Effector memory CD4-positive, alpha-beta T cell (primary cell): Measurements from ENCODE around the gene ACSL3.

Source experiments
- DNase-seq, 3 donors: peaks; one replicate each; pipeline ENCODE4 v3.0.0-alpha.2; 2020
- H3K27ac ChIP-seq: 2 replicates; pipeline ENCODE4 v1.7.0; 2013; ENCODE audit warnings: mild to moderate bottlenecking, low read length, moderate library complexity; ENCODE audit not compliant: insufficient read depth, poor library complexity, severe bottlenecking
- H3K27me3 ChIP-seq: replicated peaks from 2 replicates; pipeline ENCODE4 v1.7.0; 2013; ENCODE audit warnings: mild to moderate bottlenecking, low read length; ENCODE audit not compliant: insufficient read depth, control insufficient read depth, poor library complexity, severe bottlenecking
- H3K36me3 ChIP-seq: 2 replicates; pipeline ENCODE4 v1.7.0; 2013; ENCODE audit warnings: mild to moderate bottlenecking, low read length, moderate library complexity; ENCODE audit not compliant: control insufficient read depth, insufficient read depth
- H3K4me1 ChIP-seq: 2 replicates; pipeline ENCODE4 v1.7.0; 2013; ENCODE audit warnings: low read length, mild to moderate bottlenecking; ENCODE audit not compliant: control insufficient read depth, insufficient read depth, poor library complexity, severe bottlenecking
- H3K4me3 ChIP-seq: 2 replicates; pipeline ENCODE4 v1.7.0; 2013; ENCODE audit warnings: low read length, low read depth, mild to moderate bottlenecking; ENCODE audit not compliant: insufficient read depth, poor library complexity, severe bottlenecking
- H3K9me3 ChIP-seq: 2 replicates; pipeline ENCODE4 v1.7.0; 2013; ENCODE audit warnings: mild to moderate bottlenecking, low read length, moderate library complexity; ENCODE audit not compliant: control insufficient read depth

ACSL3 gene

DNA sequence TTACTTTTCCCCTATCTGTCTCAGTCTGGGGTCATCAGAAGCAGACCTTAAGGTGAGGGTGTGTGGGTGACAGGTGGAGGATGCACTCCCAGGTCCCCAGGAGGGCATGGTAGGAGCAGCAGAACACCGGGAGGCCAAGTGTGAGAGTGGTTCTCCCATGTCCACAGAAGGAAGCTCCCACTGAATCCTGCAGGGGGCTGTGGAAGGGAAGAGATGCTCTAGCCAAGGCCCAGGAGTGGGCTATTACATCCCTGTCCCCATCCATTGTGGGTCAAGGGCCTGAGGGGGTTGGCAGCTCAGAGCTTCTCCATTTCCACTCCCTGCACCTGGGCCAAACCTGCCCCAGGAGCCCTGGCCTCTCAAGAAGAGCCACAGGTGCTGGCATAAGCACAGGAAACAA, 104.7 kb downstream of the ACSL3 start:
- H3K4me3 ChIP-seq: no peak overlapping the region
- H3K27me3 ChIP-seq: no peaks in the 10 kb centered on the region
- H3K4me1 ChIP-seq: no peaks in the 10 kb centered on the region
- DNase-seq: no peak
- H3K27ac ChIP-seq: no peak overlapping the region
- no peaks in the 10 kb centered on the region for H3K9me3 ChIP-seq
- H3K36me3 ChIP-seq: no peaks in the 10 kb centered on the region

- Histone ChIP-seq H3K27ac (no peak overlapping the region), H3K27me3 (no peaks in the 10 kb centered on the region), H3K4me1 (no peaks in the 10 kb centered on the region), H3K36me3 (no peaks in the 10 kb centered on the region), H3K4me3 (no peak overlapping the region), H3K9me3 (no peaks in the 10 kb centered on the region)
- DNase-seq: no peak
Observed at GRCh38 chr2:222968550-222969155, 107.8 kb downstream of the ACSL3 start.

DNA sequence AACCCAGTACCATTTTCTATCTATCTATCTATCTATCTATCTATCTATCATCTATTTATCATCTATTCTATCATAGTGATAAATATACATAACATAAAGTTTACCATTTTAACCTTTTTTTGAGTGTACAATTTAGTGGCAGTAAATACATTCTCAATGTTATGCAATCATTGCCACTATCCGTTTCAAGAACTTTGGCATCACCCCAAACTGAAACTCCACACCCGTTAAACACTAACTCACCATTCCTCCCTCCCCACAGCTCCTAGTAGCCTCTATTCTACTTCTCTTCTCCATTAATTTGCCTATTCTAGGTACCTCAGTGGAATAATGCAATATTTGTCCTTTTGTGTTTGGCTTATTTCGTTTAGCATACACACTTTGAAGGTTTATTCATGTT, 108.7 kb downstream of the ACSL3 start:
- Histone ChIP-seq H3K36me3 (no peaks in the 10 kb centered on the region), H3K4me1 (no peaks in the 10 kb centered on the region), H3K27ac (no peak overlapping the region), H3K27me3 (no peaks in the 10 kb centered on the region), H3K4me3 (no peak overlapping the region), H3K9me3 (no peaks in the 10 kb centered on the region)
- no peak for DNase-seq

DNA sequence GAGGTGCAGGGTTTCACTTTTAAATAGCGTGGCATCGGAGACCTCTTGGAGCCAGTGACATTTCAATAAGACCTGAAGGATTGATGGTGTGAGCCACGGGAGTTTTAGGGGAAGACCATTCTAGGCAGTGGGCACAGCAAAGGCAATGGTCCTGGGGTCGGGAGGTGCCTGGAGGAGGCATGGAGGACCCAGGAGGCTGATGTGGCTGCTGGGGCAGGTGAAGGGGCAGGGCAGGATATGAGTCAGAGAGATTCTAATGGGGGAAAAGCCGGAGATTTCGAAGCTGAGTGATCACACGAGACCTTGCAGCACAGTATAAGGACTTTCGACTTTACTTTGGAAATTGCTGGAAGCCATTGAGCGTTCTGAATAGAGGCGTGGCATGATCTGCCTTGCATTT, 111.6 kb downstream of the ACSL3 start:
- no peaks in the 10 kb centered on the region for H3K4me1 ChIP-seq
- DNase-seq: no peak

GRCh38 chr2:222973237-222973636, 112.4 kb downstream of the ACSL3 start:
- no peak for DNase-seq
- H3K4me3 ChIP-seq: no peak overlapping the region

More for the DNA sequence above, 111.6 kb downstream of the ACSL3 start:
- Histone ChIP-seq H3K4me3 (no peak overlapping the region), H3K9me3 (no peaks in the 10 kb centered on the region), H3K27ac (no peak overlapping the region), H3K36me3 (no peaks in the 10 kb centered on the region), H3K27me3 (no peaks in the 10 kb centered on the region)

GRCh38 chr2:222973733-222974132, 112.9 kb downstream of the ACSL3 start:
- no peak overlapping the region for H3K4me3 ChIP-seq
- no peak overlapping the region for H3K27ac ChIP-seq
- DNase-seq: no peak
- H3K4me1 ChIP-seq: no peaks in the 10 kb centered on the region
- H3K27me3 ChIP-seq: no peaks in the 10 kb centered on the region
- H3K9me3 ChIP-seq: no peaks in the 10 kb centered on the region
- H3K36me3 ChIP-seq: no peaks in the 10 kb centered on the region

More at GRCh38 chr2:222973237-222973636, 112.4 kb downstream of the ACSL3 start:
- Histone ChIP-seq H3K27me3 (no peaks in the 10 kb centered on the region), H3K27ac (no peak overlapping the region), H3K36me3 (no peaks in the 10 kb centered on the region), H3K4me1 (no peaks in the 10 kb centered on the region), H3K9me3 (no peaks in the 10 kb centered on the region)

GRCh38 chr2:222976521-222977061, 115.8 kb downstream of the ACSL3 start:
- H3K27ac ChIP-seq: no peak overlapping the region
- no peaks in the 10 kb centered on the region for H3K36me3 ChIP-seq
- no peak overlapping the region for H3K4me3 ChIP-seq
- H3K27me3 ChIP-seq: no peaks in the 10 kb centered on the region
- H3K4me1 ChIP-seq: no peaks in the 10 kb centered on the region
- H3K9me3 ChIP-seq: no peaks in the 10 kb centered on the region
- no peak for DNase-seq

GRCh38 chr2:222977121-222977520, 116.3 kb downstream of the ACSL3 start:
- Histone ChIP-seq H3K27me3 (no peaks in the 10 kb centered on the region), H3K36me3 (no peaks in the 10 kb centered on the region), H3K4me1 (no peaks in the 10 kb centered on the region), H3K4me3 (no peak overlapping the region), H3K27ac (no peak overlapping the region), H3K9me3 (no peaks in the 10 kb centered on the region)
- no peak for DNase-seq

DNA sequence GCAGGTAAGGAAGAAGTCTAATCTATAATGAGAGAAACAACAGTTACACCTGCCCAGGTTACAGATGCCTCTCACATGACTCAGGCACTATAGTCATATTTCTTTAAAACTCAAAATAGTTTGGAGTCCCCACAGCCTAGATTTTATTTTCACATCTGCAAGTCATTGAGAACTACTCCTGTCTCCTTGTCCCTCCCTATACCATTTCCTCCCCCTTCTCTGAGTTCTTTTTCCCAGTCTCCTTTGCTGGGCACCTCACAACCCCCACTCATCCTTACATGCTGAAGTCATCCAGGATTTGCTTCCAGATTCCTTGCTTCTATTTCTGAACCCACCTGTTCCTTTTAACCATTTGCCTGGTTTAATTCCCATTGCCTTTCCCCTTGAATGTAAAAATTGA, 118.0 kb downstream of the ACSL3 start:
- DNase-seq: no peak
- Histone ChIP-seq H3K27ac (no peak overlapping the region), H3K9me3 (no peaks in the 10 kb centered on the region), H3K36me3 (no peaks in the 10 kb centered on the region), H3K4me3 (no peak overlapping the region), H3K27me3 (no peaks in the 10 kb centered on the region), H3K4me1 (no peaks in the 10 kb centered on the region)

DNA sequence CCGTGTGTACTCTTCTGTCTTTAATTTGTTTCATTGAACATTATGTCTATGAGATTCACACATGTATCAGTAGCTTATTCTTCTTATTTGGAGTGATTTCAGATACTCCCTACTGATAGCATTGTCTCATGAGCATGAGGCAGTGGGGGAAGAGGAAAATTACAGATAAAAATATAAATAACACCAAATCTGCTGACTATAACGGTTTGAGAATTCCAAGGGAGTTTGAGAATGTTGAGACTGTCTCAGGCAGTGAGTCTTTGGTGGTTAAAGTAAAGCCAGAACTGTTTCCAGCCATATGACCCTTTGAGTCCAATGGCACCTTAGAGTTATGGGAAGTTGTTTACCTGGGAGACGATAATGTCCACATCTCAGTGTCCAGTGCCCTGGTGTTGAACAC, 118.6 kb downstream of the ACSL3 start:
- H3K4me3 ChIP-seq: no peak overlapping the region
- no peak for DNase-seq
- H3K9me3 ChIP-seq: no peaks in the 10 kb centered on the region
- H3K36me3 ChIP-seq: no peaks in the 10 kb centered on the region
- H3K27ac ChIP-seq: no peak overlapping the region
- H3K27me3 ChIP-seq: no peaks in the 10 kb centered on the region
- no peaks in the 10 kb centered on the region for H3K4me1 ChIP-seq
